Measurements from ENCODE around the gene ERVW-1.

The ERVW-1 gene

DNA sequence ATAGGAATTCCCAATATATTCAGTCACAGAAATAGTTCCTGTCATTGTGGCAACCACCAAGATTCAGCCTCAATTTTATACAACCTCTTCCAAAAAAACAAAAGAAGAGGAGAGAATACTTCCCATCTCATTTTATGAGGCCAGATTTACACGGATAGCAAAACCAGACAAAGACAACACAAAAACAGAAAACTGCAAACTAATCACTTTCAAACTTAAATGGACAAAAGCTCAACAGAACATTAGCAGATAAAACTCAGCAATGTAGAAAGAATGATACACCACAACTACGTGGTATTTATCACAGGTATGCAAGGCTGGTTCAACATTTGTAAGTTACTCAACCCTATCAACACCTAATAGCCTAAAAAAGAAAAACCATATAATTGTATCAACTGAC lies 28.6 kb upstream of the ERVW-1 start:
- TF ChIP-seq, protein P1, sequence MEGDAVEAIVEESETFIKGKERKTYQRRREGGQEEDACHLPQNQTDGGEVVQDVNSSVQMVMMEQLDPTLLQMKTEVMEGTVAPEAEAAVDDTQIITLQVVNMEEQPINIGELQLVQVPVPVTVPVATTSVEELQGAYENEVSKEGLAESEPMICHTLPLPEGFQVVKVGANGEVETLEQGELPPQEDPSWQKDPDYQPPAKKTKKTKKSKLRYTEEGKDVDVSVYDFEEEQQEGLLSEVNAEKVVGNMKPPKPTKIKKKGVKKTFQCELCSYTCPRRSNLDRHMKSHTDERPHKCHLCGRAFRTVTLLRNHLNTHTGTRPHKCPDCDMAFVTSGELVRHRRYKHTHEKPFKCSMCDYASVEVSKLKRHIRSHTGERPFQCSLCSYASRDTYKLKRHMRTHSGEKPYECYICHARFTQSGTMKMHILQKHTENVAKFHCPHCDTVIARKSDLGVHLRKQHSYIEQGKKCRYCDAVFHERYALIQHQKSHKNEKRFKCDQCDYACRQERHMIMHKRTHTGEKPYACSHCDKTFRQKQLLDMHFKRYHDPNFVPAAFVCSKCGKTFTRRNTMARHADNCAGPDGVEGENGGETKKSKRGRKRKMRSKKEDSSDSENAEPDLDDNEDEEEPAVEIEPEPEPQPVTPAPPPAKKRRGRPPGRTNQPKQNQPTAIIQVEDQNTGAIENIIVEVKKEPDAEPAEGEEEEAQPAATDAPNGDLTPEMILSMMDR (IDR thresholded peaks at IDR 0.05; ENCODE audit: control extremely low read depth, extremely low read depth, low read depth, missing control alignments): no peak
- ChIA-PET POLR2A (no interaction called here), CTCF (interaction anchor here (0.8 to 1.6 kb wide), 2 partner anchors 11 to 17 kb away, joined by 3 to 4 read pairs; no protein-coding TSS in a partner anchor)
- no peak for DNase-seq (ENCODE audit: extremely low spot score)

DNA sequence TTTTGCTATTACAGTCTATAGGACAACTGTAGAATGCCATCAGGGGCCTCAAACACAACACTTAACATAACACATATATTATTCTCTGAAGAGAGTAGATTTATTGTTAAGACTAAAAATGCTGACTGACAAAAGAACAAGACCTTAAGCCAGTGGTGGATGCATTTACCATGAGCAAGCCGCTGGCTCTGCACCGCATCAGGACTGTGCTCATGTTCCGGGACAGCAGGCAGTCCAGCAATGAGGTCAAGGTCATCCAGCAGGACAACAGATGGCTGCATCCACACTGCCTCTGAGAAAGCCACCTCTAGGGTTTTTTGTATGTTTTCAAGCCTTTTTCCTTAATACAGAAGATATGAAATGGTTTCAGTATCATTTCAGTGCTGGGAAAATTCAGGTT lies 26.8 kb upstream of the ERVW-1 start:
- no peak for DNase-seq (ENCODE audit: extremely low spot score)
- POLR2A ChIA-PET: no interaction called here
- CTCF ChIA-PET: no interaction called here
- TF ChIP-seq, protein P1 (IDR thresholded peaks at IDR 0.05; ENCODE audit: control extremely low read depth, extremely low read depth, low read depth, missing control alignments): no peak

DNA sequence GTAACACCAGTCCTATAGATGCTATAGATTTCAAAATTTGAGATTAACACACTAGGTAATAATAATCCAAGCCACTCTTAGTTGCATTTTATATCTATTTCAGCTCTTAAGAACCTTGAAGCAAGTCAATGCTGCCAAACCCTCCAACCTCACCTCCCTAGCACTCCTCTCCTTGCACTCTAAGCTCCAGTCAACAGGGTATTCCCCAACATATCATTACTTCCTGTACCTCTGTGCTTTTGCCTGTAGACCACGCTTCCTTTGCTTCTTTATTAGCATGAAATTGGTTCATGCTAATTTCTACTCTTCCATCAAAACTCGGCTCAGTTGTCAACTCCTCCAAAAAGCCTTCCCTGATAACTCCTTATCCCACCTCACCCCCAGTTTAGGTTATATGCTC lies 26.0 kb upstream of the ERVW-1 start:
- POLR2A ChIA-PET: no interaction called here
- no peak for DNase-seq (ENCODE audit: extremely low spot score)
- CTCF ChIA-PET: no interaction called here
- TF ChIP-seq, protein P1 (IDR thresholded peaks at IDR 0.05; ENCODE audit: control extremely low read depth, extremely low read depth, low read depth, missing control alignments): no peak

DNA sequence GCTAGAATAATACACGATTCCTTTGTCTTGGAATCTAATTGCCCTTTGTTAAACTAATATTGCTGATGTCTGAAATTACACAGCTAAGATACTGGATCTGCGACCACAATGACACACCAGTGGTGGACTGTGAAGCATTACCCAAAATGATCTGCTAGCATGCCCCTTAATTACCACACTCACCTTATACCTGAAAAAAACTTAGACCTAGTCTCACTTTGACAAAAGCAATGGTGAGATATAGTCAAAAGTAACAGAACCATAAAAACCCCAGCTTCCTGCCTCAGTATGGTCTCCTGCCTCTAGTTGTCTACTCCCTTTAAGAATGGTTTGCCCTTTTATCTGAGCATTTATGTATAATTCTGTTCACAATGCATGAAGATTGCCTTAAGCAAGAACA lies 20.8 kb upstream of the ERVW-1 start:
- TF ChIP-seq, protein P1 (IDR thresholded peaks at IDR 0.05; ENCODE audit: control extremely low read depth, extremely low read depth, low read depth, missing control alignments): no peak
- POLR2A ChIA-PET: no interaction called here
- DNase-seq (ENCODE audit: extremely low spot score): no peak
- CTCF ChIA-PET: interaction anchor here (1.0 to 1.4 kb wide), 2 partner anchors 9 to 17 kb away, joined by 3 to 6 read pairs; no protein-coding TSS in a partner anchor

DNA sequence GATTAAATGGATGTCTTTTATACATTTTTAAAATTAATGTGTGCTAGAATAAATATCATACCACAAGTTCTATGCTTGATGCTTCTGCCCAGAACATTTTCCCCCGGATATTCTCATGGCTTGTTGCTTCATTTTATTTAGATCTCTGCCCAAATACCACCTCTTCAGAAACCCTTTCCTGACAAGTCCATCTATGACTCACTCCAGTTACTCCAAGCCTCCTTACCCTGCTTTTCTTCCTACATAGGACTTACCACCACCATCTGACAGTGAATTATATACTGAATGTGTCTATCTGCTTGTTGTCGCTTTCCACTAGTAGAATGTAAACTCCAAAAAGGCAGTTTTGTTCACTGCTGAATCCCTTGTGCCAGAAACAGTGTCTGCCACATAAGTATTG lies 19.1 kb upstream of the ERVW-1 start:
- ChIA-PET POLR2A (no interaction called here), CTCF (no interaction called here)
- TF ChIP-seq, protein P1 (IDR thresholded peaks at IDR 0.05; ENCODE audit: control extremely low read depth, extremely low read depth, low read depth, missing control alignments): no peak
- DNase-seq (ENCODE audit: extremely low spot score): no peak

DNA sequence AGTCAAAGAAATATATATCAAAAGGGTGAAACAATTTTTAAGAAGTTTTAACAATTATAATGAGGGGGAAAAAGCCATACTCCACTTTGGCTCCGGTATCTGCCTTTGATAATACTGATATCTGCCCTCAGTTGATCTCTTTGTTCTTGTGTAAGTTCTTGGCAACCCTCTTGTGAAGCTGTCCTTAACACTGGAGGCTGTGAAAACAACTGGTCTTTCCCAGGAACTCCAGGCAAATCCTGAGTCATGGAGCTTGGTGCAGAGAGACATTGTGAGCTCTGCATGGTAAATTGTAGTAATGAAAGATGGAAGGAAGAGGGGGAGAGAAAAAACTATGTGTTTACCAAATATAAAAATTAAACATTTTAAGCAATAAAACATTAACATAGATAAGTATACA lies 11.9 kb upstream of the ERVW-1 start:
- ChIA-PET POLR2A (no interaction called here), CTCF (interaction anchor here (0.9 to 1.7 kb wide), 5 partner anchors 9 to 28 kb away, joined by 3 to 6 read pairs (median 4); no protein-coding TSS in a partner anchor)
- DNase-seq (ENCODE audit: extremely low spot score): no peak
- TF ChIP-seq, protein P1 (IDR thresholded peaks at IDR 0.05; ENCODE audit: control extremely low read depth, extremely low read depth, low read depth, missing control alignments): no peak

DNA sequence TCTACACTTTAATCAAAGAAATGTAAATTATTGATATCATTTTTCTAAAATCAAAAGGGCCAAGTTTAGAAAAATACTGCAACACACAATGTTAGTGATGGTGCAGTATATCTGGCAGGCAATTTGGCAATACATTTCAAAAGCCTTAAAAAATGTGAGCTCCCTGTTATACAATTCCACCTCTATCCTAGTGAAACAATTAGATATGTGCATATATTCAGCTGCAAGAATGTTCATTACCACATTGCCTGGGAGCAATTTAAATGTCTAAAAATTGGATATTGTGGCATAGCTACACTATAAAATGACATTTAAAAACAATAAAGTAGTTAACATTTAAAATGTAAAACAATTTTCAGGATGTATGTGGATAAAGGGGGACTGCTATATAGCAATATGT lies 10.1 kb upstream of the ERVW-1 start:
- POLR2A ChIA-PET: no interaction called here
- CTCF ChIA-PET: interaction anchor here (1.1 kb wide), 1 partner anchor 27 kb away, joined by 6 read pairs; no protein-coding TSS in a partner anchor
- TF ChIP-seq, protein P1 (IDR thresholded peaks at IDR 0.05; ENCODE audit: control extremely low read depth, extremely low read depth, low read depth, missing control alignments): no peak
- DNase-seq (ENCODE audit: extremely low spot score): no peak

All from GM10248 (cell line).